ENCODE data around the gene PTK7.

The PTK7 gene

DNA sequence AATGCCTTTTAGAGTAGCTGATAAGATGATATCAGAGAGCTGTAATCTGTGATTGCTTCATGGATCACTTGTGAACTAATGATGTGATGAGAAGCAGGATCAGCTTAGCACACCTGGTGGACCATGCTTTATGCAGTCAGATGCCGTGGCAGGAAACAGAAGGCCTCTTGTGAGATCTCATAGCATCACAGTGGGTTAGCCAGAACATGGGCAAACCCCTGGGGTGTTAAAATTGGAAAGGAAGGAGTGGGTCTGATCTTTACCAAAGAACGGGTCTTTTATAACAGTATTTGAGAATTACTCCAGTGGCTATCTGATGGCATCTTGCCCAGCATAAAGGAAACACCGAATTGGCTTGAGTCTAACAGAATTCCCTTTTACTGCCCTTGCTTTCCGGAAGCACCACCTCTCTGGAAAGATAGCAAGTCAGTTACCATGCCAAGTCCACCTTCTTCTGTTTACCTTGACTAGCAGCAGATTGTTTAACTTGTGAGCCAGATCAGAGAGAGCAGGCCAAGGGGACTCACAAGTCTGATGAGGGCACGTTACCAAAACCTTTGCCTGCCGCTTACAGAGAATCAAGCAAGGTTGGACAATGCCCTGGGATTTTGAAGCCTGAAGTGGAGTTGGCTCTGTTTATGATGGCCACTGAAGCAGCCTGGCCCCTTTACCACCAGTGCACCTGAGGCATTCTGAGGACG, 74.1 kb downstream of the PTK7 start:
- Histone ChIP-seq H3K4me2 (ENCODE audit: insufficient read depth, low read length, poor library complexity, severe bottlenecking) (no peak overlapping the region), H3K27me3 (ENCODE audit: control insufficient read depth in 3 of 3, insufficient read depth in 3 of 3, low read depth in 1 of 3, low read length in 3 of 3) (no peaks in the 10 kb centered on the region), H3K27ac (replicated peaks; ENCODE audit: low read length) (no peak overlapping the region), H3K9me3 (replicated peaks in 1 of 2; ENCODE audit: control insufficient read depth in 2 of 2, insufficient read depth in 1 of 2, low read depth in 1 of 2, low read length in 2 of 2) (no peaks in the 10 kb centered on the region), H3K4ac (ENCODE audit: low read length) (no peak overlapping the region), H2BK12ac (ENCODE audit: low read length) (no peak overlapping the region), H2BK120ac (ENCODE audit: low read depth, low read length) (no peak overlapping the region), H3K18ac (ENCODE audit: low read length) (no peak overlapping the region), H4K8ac (ENCODE audit: low read depth, low read length) (no peak overlapping the region), H2BK5ac (ENCODE audit: low read length) (no peak overlapping the region), H4K91ac (ENCODE audit: low read depth, low read length, poor library complexity) (no peak overlapping the region), H3K9ac (ENCODE audit: low read depth, low read length, poor library complexity) (no peak overlapping the region), H2AK5ac (ENCODE audit: low read depth, low read length) (no peak overlapping the region), H3K4me3 (ENCODE audit: low read length in 2 of 2) (no peak overlapping the region), H3K4me1 (ENCODE audit: control insufficient read depth in 2 of 2, insufficient read depth in 1 of 2, low read depth in 1 of 2, low read length in 2 of 2) (no peaks in the 10 kb centered on the region), H3K79me1 (ENCODE audit: low read depth, low read length) (no peaks in the 10 kb centered on the region), H3K36me3 (replicated peaks in 1 of 2; ENCODE audit: control insufficient read depth in 2 of 2, insufficient read depth in 2 of 2, low read length in 2 of 2) (peaks cover 12 to 65% of the 10 kb centered on the region in 2 donors), H2AFZ (ENCODE audit: low read length) (no peak overlapping the region), H3K23ac (ENCODE audit: low read depth, low read length, poor library complexity) (no peak overlapping the region), H3K14ac (ENCODE audit: low read length) (no peak overlapping the region), H2BK15ac (ENCODE audit: low read length) (no peak overlapping the region)
- DNase-seq (ENCODE audit: low spot score): no peak
- WGBS, 2 donors (ENCODE audit: extremely low coverage in 2 of 2, insufficient read length in 2 of 2, insufficient replicate concordance in 1 of 2): no CpG with 5 or more reads among the region's 7 CpGs

DNA sequence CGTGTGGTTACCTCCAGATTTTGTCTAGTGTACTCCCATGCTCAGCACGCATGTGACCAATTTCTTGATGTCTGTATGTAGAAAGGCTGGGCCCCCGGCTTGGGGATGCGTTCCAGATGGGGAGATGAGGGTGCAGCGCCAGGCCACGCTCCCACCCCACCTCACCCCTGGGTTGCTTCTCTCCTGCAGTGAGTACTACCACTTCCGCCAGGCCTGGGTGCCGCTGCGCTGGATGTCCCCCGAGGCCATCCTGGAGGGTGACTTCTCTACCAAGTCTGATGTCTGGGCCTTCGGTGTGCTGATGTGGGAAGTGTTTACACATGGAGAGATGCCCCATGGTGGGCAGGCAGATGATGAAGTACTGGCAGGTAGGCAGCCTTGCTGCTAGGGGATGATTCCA, 83.5 kb downstream of the PTK7 start:
- no peak overlapping the region for H2BK5ac ChIP-seq (ENCODE audit: low read length)

DNA sequence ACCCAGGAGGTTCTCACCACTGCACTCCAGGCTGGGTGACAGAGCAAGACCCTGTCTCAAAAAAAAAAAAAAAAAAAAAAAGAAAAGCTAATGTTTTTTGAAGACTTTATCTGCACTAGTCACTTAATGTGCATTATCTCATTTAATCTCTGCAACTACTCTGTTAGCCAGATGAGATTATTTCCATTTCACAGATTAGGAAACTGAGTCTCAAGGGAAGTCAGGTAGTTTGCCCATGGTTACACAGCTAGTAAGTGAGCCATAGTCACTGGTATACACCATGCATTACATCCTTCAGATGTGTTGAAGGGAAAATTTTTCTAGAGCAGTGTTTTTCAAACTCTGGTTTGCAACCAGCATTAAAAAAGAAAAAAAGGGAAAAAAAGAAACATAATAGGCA, 87.8 kb downstream of the PTK7 start:
- Histone ChIP-seq H3K27me3 (ENCODE audit: control insufficient read depth in 3 of 3, insufficient read depth in 3 of 3, low read depth in 1 of 3, low read length in 3 of 3) (no peaks in the 10 kb centered on the region), H2AFZ (ENCODE audit: low read length) (no peak overlapping the region), H3K4me1 (ENCODE audit: control insufficient read depth in 2 of 2, insufficient read depth in 1 of 2, low read depth in 1 of 2, low read length in 2 of 2) (peaks cover 0 to 2% of the 10 kb centered on the region in 2 donors), H3K14ac (ENCODE audit: low read length) (no peak overlapping the region), H3K79me1 (ENCODE audit: low read depth, low read length) (peaks cover 2% of the 10 kb centered on the region), H3K9ac (ENCODE audit: low read depth, low read length, poor library complexity) (no peak overlapping the region), H2BK120ac (ENCODE audit: low read depth, low read length) (no peak overlapping the region), H3K9me3 (replicated peaks in 1 of 2; ENCODE audit: control insufficient read depth in 2 of 2, insufficient read depth in 1 of 2, low read depth in 1 of 2, low read length in 2 of 2) (no peaks in the 10 kb centered on the region), H3K4ac (ENCODE audit: low read length) (no peak overlapping the region), H3K4me2 (ENCODE audit: insufficient read depth, low read length, poor library complexity, severe bottlenecking) (no peak overlapping the region), H3K36me3 (replicated peaks in 1 of 2; ENCODE audit: control insufficient read depth in 2 of 2, insufficient read depth in 2 of 2, low read length in 2 of 2) (peaks cover 9 to 25% of the 10 kb centered on the region in 2 donors), H4K8ac (ENCODE audit: low read depth, low read length) (no peak overlapping the region), H4K91ac (ENCODE audit: low read depth, low read length, poor library complexity) (no peak overlapping the region), H3K18ac (ENCODE audit: low read length) (no peak overlapping the region), H2AK5ac (ENCODE audit: low read depth, low read length) (no peak overlapping the region), H2BK5ac (ENCODE audit: low read length) (no peak overlapping the region), H3K27ac (replicated peaks; ENCODE audit: low read length) (no peak overlapping the region), H2BK12ac (ENCODE audit: low read length) (no peak overlapping the region), H3K23ac (ENCODE audit: low read depth, low read length, poor library complexity) (no peak overlapping the region), H3K4me3 (ENCODE audit: low read length in 2 of 2) (no peak overlapping the region), H2BK15ac (ENCODE audit: low read length) (no peak overlapping the region)
- no peak for DNase-seq (ENCODE audit: low spot score)

More for the DNA sequence above, 83.5 kb downstream of the PTK7 start:
- Histone ChIP-seq H3K14ac (ENCODE audit: low read length) (no peak overlapping the region), H3K9ac (ENCODE audit: low read depth, low read length, poor library complexity) (no peak overlapping the region), H3K27ac (replicated peaks; ENCODE audit: low read length) (no peak overlapping the region), H2BK12ac (ENCODE audit: low read length) (no peak overlapping the region), H4K8ac (ENCODE audit: low read depth, low read length) (no peak overlapping the region), H2AFZ (ENCODE audit: low read length) (no peak overlapping the region), H2BK120ac (ENCODE audit: low read depth, low read length) (no peak overlapping the region), H3K4me1 (ENCODE audit: control insufficient read depth in 2 of 2, insufficient read depth in 1 of 2, low read depth in 1 of 2, low read length in 2 of 2) (no peaks in the 10 kb centered on the region), H3K4me2 (ENCODE audit: insufficient read depth, low read length, poor library complexity, severe bottlenecking) (no peak overlapping the region), H3K18ac (ENCODE audit: low read length) (no peak overlapping the region), H4K91ac (ENCODE audit: low read depth, low read length, poor library complexity) (no peak overlapping the region), H2AK5ac (ENCODE audit: low read depth, low read length) (no peak overlapping the region), H3K36me3 (replicated peaks in 1 of 2; ENCODE audit: control insufficient read depth in 2 of 2, insufficient read depth in 2 of 2, low read length in 2 of 2) (peaks cover 15 to 49% of the 10 kb centered on the region in 2 donors), H2BK15ac (ENCODE audit: low read length) (no peak overlapping the region), H3K4me3 (ENCODE audit: low read length in 2 of 2) (no peak overlapping the region), H3K4ac (ENCODE audit: low read length) (no peak overlapping the region), H3K9me3 (replicated peaks in 1 of 2; ENCODE audit: control insufficient read depth in 2 of 2, insufficient read depth in 1 of 2, low read depth in 1 of 2, low read length in 2 of 2) (no peaks in the 10 kb centered on the region), H3K23ac (ENCODE audit: low read depth, low read length, poor library complexity) (peak overlapping the region; percentile 8), H3K79me1 (ENCODE audit: low read depth, low read length) (peaks cover 2% of the 10 kb centered on the region), H3K27me3 (ENCODE audit: control insufficient read depth in 3 of 3, insufficient read depth in 3 of 3, low read depth in 1 of 3, low read length in 3 of 3) (no peaks in the 10 kb centered on the region)
- DNase-seq (ENCODE audit: low spot score): no peak
- no CpG with 5 or more reads among the region's 11 CpGs for WGBS, 2 donors (ENCODE audit: extremely low coverage in 2 of 2, insufficient read length in 2 of 2, insufficient replicate concordance in 1 of 2)

DNA sequence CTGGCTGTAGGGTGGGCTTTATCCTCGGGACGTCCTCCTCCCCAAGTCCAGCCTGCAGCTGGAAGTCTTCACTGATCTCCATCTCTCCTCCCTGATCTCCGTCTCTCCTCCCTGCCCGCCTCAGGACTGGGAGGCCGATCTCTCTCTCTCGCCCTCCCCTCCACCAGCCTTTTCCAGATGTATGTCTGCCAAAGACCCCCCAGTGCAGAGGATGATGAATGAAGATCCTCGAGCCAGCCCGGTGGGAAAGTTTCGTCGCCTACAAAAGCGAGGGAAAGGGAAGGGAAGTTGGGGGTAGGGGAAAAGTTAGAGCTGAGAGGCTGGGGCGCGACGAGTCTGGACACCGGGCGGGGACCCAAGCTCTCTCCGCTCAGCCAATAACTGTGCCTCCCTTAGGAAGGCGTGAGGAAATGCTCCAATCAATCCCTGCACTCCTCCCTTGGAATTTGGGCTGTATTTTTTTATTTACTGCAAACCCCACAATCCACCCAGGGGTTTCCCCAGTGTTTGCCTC, 94.4 kb downstream of the PTK7 start:
- Histone ChIP-seq H3K9ac (ENCODE audit: low read depth, low read length, poor library complexity) (peak overlapping the region; percentile 82), H4K91ac (ENCODE audit: low read depth, low read length, poor library complexity) (no peak overlapping the region), H3K9me3 (replicated peaks in 1 of 2; ENCODE audit: control insufficient read depth in 2 of 2, insufficient read depth in 1 of 2, low read depth in 1 of 2, low read length in 2 of 2) (no peaks in the 10 kb centered on the region), H2AK5ac (ENCODE audit: low read depth, low read length) (no peak overlapping the region), H4K8ac (ENCODE audit: low read depth, low read length) (no peak overlapping the region), H3K27me3 (ENCODE audit: control insufficient read depth in 3 of 3, insufficient read depth in 3 of 3, low read depth in 1 of 3, low read length in 3 of 3) (no peaks in the 10 kb centered on the region), H3K23ac (ENCODE audit: low read depth, low read length, poor library complexity) (no peak overlapping the region), H3K18ac (ENCODE audit: low read length) (peak overlapping the region; percentile 87), H3K14ac (ENCODE audit: low read length) (no peak overlapping the region), H3K4ac (ENCODE audit: low read length) (no peak overlapping the region), H2BK12ac (ENCODE audit: low read length) (no peak overlapping the region), H3K4me3 (ENCODE audit: low read length in 2 of 2) (peak overlapping the region; percentile 69 to 83), H3K4me1 (ENCODE audit: control insufficient read depth in 2 of 2, insufficient read depth in 1 of 2, low read depth in 1 of 2, low read length in 2 of 2) (peaks cover 17 to 23% of the 10 kb centered on the region in 2 donors), H2BK120ac (ENCODE audit: low read depth, low read length) (no peak overlapping the region), H2BK5ac (ENCODE audit: low read length) (peak overlapping the region; percentile 2), H3K4me2 (ENCODE audit: insufficient read depth, low read length, poor library complexity, severe bottlenecking) (peak overlapping the region; percentile 85), H3K79me1 (ENCODE audit: low read depth, low read length) (peaks cover 16% of the 10 kb centered on the region), H2BK15ac (ENCODE audit: low read length) (no peak overlapping the region), H2AFZ (ENCODE audit: low read length) (peak overlapping the region; percentile 83), H3K27ac (replicated peaks; ENCODE audit: low read length) (peak overlapping the region; percentile 97), H3K36me3 (replicated peaks in 1 of 2; ENCODE audit: control insufficient read depth in 2 of 2, insufficient read depth in 2 of 2, low read length in 2 of 2) (peaks cover 5 to 14% of the 10 kb centered on the region in 2 donors)
- no CpG with 5 or more reads among the region's 18 CpGs for WGBS, 2 donors (ENCODE audit: extremely low coverage in 2 of 2, insufficient read length in 2 of 2, insufficient replicate concordance in 1 of 2)
- no peak for DNase-seq (ENCODE audit: low spot score)
